NCI-H345 treated with DMSO at 0.1 percent for 48 hours (cell line): Measurements from ENCODE around the gene NRARP.
A peak's percentile ranks its signal among the peaks of the same experiment; 100 is the strongest.

Experiments
- DNase-seq: peaks from one replicate; lab custom pipeline; 2025; ENCODE audit not compliant: unreplicated experiment; lab: John Stamatoyannopoulos, UW

Gene NRARP

DNA sequence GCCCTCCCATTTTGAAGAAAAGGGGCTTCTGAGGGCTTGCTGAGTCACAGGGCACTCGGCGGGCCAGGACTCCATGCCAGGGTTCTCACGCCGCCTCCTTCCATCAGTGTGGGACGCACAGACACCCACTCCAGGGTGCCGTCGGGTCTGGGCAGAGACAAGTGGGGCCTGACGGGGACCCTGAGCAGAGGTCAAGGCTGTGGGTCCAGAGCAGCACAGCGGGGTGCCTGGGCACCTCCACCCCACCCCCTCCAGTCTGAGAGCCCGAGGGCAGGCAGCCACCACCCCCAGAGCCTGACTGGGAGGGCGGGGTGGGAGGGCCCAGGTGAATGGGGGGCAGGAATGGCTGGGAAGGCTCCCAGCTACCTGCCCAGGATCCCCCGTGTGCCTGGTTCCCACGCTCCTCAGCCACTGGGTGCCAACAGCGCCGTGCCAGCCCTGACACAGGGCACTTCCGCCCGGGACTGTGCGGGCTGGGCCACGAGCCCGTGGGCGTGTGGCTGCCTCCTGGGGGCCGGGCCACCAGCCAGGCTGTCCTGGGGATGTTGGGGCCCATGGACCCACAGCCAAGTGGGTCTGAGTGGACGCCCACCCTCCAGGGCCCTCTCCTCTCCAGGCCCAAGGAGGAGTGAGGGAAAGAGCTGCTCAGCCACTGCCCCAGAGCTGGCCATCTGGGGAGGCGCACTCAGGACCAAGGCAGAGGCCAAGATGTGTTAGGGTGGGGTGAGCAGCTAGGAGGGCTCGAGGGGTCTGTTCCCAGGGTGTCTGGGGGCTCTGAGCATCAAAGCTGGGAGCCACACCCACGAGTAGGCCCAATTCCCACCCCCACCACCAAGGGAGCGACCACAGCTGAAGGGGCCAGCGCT, 10.1 kb upstream of the NRARP start:
- no peak for DNase-seq

DNA sequence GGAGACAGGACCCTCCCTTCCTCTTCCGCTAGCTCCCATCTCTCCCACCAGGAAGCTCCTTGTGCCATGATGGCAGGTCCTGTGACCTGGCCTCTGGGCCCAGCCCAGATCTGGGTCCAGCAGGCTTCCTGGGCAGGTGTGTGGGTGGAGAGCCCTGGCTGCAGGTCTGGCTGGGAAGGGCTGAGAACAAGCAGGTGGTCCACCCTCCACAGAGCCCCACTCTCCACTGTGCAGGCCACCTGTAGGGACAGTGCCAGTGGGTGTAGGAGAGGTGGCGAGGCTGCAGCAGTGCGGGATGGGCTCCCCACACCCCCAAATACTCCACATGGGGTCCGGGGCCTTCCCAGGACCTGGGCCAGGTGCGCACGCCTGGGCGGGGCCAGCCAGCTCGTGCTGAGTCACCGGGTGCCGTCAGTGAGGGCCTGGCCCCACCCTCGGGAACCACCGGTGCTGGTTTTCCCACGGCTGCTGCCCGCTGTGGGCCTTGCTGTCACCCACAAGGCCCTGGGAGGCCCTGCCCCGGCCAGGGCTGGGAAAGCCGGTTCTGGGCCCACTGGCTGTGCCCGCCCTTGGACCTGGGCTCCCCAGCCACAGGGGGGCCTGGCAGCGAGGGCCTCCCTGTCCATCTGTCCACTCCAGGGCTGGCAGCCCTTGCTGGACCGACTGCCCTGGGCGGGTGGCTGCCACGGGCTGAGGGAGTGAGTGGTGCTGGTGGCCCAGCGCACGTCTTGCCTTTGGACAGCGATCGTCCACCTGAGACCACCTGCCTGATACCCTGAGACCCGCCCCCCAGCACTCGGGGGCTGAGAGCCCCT, 9.3 kb upstream of the NRARP start:
- DNase-seq: no peak

DNA sequence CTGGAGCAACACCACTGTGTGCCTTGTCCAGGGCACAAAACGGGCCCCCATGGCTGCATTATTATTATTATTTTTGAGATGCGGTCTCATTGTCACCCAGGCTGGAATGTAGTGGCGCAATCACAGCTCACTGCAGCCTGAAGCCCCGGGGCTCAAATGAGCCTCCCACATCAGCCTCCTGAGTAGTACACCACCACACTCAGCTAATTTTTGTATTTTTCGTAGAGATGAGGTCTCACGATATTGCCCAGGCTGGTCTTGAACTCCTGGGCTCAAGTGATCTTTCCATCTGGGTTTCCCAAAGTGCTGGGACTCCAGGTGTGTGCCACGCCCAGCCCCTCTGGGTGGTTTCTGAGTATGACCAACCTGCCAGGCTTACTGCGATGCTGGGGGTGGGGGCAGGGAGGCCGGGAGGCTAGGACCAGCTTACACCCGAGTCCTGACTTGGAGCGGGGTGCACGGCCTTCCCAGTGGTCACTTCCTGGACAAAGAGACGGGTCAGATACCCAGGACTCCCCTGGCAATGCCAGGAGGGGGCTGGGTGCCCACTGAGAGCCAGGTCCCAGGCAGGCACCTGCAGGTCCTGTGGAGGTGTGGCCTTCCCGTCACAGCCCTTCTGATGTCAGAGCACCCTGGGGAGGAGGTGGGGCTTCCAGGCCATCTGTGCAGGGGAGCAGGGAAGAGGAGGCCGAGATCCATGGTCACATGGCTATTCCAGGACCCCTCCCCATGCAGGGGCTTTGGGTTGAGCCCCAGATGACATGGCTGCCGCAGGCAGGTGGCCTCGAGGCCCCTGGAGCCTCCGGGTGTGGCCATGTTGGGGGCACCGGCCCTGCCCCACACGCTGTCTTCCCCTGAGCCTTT, 8.3 kb upstream of the NRARP start:
- no peak for DNase-seq

DNA sequence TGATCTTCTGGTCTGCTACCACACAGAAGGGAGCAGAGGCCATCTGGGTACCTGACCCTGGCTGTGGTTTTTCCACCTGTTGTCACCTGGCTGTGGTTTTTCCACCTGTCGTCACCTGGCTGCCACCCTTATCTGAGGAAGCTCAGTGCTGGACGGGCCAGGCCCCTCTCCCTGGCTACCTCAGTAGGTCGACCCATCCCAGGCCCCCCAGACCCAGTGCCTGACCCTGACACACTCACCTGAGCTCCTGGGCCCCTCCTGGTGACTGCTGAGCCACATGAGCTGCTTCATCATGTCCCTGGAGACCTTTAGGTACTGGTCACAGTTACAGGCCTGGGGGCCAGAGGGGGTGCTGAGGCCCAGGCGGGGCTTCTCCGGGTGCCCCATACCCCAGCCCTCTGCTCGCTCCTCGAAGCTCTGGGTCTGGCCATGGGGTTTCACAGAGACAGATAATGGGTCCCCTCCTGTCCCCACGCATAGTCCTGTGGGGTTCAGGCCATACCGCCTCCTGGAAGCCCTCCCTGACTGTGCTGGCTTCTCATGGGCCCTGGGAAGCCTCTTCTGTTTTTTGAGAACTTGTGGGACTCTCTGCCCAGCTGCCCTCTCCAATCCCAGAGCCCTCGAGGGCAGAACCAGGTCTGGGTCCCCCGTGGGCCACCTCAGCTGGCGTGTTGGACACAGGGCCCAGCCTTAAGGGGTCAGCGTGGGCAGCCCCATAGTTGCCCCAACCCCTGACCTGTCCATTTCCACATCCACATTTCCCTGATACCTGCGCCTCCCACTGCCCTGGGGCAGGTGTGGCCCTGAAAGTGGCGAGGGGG, 7.5 kb upstream of the NRARP start:
- no peak for DNase-seq

DNA sequence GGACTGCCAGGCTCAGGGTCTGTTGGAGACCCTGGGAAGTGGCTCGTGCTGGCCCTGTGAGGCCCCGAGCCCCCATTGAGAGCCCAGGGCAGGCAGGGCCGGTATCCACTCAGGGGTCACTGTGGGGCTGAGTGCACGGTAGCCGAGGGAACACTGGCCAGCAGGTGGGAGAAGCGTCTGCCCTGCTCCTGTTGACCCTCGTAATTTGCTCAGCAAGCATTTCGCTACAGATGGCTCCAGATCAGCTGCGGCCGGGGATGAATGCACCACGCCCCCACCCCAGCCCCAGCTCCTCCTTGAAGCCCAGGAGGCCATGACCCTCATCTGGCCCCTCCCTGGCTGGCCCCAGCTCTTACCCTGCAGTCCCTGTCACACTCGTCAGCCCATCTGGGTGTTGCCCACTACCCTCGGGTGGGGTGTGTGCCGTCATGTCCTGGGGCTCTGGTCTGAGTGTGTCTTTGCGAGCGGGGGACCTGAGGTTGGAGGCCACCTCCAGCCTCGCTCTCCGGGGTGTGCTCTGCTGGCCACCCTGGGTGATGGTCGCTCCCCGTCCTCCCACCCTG, 6.1 kb upstream of the NRARP start:
- no peak for DNase-seq

DNA sequence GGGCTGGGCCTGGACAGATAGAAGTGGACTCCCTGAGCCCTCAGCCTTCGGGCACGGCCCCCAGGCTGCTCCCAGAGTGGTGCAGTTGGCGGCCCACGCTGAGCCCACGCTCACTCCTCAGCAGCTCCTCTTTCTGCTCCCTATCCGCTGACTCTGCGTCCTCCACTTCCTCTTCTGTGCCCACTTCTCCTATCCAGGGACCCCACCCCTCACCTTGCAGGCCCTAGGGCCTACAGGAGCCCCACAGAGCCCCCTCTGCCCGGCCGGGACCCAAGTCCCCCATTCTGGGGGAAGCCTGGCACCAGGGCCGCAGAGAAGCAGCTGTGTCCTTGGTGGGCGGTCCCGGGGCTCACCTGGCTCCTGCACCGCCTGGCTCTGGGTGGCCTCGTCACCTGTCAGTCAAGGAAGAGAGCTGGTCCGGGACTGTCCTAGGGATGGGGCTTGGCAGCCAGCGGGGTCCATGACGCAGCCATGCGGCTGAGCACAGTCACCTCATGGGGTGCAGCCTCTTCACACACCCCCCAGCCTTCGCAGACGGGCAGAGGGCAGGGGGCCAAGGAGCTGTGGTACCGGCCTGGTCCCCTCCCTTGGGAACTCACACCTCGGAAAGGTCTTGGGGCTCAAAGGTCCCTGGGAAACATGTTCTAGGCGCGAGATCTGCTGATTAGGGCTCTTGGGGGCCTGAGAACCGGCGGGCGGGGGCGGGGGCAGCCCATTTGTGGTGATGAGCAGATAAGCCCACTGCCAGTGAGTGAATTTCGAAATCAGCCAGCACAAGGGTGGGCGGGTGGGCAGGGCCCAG, 5.4 kb upstream of the NRARP start:
- DNase-seq: no peak

DNA sequence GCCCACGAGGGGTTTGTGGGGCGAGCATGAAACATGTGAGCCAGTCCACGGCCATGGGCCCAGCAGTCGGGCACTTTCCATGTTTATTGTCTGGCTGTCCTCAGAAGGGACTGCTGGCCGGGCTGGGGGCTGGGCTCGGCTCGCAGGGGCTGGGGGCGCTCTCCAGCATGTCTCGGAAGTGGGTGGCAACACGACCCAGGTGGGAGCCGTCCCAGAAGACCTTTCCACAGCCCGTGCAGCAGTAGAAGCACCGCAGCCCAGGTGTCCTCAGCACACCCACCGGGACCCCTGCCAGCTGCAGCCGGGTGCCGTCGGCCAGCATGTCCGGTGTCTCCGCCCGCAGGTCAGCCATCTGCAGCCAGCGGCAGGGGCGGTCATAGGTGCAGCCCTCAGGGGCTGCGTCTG, 4.8 kb upstream of the NRARP start:
- DNase-seq: no peak

DNA sequence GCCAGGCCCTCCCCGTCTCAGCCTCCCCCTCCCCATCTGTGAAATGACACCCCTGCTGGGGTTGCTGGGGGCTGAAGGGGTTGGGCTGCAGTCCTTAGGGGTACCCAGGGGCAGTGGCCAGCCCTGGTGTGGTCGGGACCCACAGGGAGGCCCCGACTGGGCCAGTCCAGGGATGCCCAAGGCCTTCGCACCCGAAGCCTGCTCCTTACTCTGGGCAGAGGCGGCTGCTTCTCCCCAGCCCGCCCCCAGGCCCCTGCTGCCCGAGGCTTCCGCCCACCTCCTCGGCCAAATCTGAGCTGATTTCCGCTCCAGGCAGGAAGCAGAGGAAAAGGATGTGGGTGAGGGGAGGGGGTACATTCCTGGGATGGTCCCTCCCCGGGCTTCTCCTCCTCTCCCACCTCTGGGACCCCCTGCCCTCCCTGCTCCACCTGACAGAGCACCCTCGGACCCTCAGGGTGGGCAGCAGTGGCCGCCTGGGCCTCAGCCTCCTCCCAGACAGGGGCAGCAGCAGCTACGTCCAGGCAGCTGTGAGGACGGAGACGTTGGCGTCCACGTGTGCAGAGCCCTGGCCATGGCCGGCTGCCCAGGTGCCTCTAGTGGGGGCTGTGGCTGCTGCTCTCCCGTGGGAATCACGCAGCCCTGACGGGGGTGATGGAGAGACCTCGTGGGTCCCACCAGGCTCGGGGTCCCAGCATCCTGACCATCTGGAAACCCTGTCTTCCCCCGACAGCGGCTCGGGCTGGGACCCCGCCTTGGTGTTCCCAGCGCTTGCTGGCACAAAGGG, 4.2 kb upstream of the NRARP start:
- no peak for DNase-seq

DNA sequence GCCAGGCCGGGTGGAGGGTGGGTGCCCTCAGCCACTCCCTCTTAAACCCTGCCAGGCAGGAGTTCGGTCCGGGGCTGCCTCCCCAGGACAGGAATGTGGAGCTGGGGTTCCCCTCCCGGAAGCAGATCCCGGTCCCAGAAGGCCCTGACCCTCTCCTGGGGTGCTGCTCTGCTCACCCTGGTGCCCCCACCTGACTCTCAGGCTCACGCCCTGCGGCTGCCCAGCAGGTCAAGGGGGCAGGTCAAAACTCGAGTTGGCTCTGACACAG, 3.7 kb upstream of the NRARP start:
- no peak for DNase-seq

DNA sequence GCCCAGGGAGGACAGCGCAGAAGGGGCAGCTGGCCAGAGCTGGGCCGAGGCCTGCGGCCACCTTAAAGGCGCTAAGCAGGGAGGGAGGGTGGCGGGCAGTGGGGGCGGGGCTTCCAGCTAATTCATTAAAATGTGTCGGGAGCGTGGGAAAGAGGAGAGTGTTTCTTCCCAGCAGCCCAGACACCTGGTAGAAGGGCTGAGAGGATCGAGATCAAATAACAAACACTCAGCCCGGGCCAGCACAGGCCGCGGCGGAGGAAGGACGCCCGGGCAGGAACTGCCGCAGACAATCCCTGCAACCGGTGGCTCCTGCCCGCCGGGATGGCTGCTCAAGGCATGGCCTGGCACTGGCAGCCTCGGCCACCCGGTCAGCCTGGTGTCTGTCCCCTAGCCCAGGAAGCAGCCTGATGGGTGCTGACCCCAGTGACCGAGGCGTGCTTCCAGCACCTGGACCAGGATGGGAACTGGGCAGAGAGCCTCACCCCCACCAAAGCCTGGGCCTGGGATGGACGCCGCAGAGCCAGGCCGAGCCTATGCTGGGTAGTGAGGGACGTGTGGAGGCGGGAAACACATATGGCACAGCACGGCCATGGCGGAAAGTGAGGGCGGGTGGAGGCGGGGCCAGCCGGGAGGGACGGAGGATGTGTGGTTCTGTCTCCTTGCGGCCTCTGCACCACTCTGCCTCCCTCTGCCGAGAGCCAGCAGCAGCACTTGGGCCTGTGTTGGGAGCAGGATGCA, 3.2 kb upstream of the NRARP start:
- DNase-seq: peak; percentile 27

DNA sequence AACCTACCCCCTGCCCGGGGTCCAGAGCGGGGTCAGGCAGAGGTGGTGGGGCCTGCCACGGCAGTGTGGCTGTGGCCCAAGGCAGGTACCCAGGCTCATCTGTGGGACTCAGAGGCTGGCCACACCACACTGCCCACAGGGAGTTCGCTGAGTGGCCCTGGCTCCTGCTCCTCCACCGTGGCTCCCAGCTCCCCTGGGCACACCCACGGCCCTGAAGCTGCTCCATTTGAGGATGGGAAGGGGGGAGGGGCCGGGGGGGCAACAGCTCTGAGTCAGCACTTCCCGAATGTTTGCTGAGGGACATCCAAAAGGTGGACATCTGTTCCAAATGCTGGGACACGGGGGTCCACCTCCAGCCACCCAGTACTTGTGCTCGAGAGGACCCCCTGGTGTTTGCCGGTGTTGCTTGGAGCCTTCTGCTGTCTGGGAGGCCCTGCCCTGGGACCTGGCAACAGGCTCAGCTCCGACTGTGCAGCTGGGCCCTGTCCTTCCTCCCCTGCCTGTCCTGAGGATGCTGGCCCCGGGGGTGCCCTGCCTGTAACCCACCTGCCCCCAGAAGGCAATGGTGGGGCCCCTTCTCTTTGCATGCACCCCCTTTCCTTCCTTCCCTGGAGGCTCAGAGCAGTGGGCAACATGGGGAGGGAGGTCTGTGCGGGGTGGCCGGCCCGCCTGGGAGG, 2.5 kb upstream of the NRARP start:
- no peak for DNase-seq

DNA sequence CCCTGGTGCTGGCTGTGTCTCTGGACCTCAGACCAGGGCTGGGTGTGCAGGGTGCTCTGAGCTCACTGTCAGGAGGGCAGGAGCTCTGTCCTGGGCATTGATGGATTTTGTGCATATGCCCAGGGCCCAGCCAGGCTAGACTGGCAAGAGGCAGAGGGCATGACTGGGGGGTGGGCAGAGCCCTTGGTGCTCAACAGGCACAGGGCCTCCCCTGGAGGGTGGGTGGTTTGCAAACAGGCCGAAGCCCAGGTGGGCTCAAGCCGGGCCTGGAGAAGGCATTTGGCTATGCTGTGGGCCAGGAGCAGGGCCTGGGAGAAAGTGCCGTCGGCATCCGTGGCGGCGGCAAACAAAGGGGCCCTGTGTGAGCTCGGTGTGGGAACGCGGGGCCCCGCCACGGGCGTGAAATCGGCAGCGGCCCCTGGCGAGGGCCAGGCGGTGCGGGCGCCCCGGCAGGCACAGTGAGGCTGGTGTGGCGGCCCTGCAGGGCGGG, 1.9 kb upstream of the NRARP start:
- DNase-seq: no peak

DNA sequence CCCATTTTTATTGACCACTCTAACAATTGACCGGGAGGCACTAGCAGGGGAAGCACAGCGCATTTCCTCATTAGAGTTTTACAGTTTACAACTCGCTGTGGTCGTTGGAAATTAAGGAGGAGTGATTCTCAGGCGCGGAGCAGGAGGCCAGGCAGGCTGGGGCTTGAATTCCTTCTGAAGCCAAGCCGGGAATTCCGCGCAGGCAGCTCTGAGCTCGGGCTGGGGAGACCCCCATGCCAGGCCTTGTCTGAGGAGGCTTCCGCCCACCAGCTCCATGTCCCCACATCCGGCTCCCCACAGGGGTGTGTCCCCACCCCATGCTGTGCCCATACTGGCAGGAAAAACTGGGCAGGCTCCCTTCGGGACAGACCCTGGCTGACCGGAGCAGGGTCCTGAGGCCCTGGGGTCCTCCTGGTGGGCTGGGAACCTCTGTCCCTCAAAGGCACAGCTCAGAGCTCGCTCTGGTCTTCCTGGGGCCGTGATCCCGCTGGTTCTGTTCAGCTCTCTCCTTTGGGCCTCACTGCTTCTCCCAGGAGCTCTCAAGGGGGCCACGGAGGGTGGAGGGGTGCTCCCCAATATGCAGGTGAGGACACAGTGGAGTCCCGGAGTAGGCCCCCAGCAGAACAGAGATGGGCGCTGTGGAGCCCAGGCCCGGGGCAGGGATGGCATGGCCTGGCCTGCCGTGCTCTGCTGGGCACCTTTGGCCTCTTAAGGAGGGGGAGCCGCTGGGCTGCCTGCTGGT, 1.3 kb upstream of the NRARP start:
- DNase-seq: no peak

DNA sequence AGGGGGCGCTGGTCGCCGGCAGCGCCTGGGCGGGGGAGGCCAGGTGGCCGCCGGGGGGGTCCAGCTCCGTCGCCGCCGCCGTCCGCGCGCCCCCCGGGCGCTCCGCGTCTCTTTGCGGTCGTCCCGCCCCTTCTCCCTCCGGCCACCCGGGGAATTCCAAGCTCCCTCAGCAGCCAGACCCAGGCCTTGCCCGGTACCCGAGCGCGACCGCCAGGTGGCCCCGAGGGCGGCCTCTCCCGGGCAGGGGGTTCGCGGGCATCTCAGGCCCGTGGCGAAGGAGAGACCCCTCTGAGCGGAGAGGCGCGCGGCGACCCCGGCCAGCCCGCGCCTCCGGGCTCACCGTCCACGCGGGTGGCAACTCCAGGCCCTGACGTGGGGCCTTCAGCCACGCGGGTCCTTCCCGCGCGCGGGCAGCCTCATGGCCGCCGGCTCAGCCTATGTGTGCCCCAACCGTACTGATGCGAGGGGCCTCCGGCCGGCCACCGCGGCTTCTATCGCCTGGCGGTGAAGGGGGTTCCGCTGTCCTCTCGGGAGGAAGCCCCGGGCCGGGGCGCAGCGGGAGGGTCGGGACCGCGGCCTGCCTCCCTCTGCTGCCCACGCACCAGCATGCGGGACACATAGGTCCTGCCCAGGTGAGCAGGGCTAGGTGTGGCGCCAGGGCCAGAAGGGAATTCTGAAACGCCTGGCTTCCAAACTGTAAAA, 529 bp upstream of the NRARP start:
- no peak for DNase-seq

DNA sequence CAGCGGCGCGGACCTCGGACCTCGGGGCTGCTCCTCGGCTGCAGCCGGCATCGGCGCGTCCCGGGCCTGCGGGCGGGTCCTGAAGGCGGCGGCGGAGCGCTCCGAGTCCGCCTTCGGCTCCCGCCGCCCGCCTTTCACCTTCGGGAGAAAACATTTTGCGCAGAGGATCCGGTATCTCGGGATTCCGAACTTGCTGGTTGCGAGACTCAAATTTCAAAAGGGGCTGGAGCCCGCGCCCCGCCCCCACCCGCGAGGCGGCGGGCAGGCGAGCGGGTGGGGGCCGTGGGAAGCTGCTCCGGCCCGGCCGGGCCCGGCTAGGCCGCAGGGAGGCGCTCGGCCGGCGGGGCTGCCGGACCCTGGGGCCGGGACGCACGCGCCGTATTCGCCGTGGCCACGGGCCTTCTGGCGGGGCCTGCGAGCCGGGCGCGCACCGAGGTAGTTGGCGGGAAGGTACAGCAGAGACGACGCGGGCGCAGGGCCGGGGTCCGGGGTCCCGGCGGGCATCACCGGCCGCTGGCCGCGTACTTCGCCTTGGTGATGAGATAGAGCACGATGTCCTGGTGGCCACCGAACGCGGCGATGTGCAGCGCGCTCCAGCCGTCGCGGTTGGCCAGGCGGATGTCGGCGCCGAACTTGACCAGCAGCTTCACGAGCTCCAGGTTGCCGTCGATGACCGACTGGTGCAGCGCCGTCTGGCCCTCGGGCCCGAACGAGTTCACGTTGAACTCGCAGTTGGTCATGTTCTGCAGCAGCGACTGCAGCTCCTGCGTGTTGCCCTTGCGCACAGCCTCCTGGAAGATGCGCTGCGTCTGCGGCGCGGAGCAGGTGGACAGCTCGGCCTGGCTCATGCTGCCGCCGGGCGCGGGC, 757 bp downstream of the NRARP start:
- no peak for DNase-seq
